NB4 (cell line): Measurements from ENCODE around the gene FANCC.

ENCODE experiments used
- MYC ChIP-seq: IDR thresholded peaks from 2 replicates; pipeline ENCODE4 v1.6.1; 2011; ENCODE audit warnings: low read depth, low read length
- POLR2A ChIP-seq: IDR thresholded peaks from 2 replicates; pipeline ENCODE4 v1.6.1; 2011; ENCODE audit warnings: mild to moderate bottlenecking; ENCODE audit not compliant: insufficient read length; ENCODE audit errors: extremely low read depth
- TF ChIP-seq, protein P1 (sequence below): IDR thresholded peaks from one replicate; pipeline ENCODE4 v1.5.1; 2012; ENCODE audit warnings: low read depth, low read length
- TF ChIP-seq, protein P2 (sequence below): IDR thresholded peaks from 2 replicates; pipeline ENCODE4 v1.6.1; 2011; ENCODE audit warnings: low read depth, low read length

DNA sequence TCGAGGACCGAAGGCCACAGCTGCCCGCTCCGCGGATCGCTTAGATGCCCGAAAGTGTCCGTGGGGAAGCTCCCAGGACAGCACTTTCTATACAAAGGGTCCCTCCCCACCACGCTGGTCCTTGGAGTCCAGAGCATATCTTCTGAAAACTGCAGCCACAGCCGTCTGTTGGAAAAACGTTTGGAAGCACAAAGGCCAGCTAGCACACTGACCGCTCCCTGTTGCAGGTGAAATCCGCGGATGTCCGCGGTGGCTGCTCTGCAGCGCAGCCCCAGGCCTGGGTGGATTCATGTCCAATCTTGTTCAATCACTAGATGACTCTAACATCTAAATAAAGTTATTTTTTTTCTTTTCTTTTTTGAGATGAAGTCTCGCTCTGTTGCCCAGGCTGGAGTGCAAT lies 32.8 kb upstream of the FANCC start:
- TF ChIP-seq, protein P1, sequence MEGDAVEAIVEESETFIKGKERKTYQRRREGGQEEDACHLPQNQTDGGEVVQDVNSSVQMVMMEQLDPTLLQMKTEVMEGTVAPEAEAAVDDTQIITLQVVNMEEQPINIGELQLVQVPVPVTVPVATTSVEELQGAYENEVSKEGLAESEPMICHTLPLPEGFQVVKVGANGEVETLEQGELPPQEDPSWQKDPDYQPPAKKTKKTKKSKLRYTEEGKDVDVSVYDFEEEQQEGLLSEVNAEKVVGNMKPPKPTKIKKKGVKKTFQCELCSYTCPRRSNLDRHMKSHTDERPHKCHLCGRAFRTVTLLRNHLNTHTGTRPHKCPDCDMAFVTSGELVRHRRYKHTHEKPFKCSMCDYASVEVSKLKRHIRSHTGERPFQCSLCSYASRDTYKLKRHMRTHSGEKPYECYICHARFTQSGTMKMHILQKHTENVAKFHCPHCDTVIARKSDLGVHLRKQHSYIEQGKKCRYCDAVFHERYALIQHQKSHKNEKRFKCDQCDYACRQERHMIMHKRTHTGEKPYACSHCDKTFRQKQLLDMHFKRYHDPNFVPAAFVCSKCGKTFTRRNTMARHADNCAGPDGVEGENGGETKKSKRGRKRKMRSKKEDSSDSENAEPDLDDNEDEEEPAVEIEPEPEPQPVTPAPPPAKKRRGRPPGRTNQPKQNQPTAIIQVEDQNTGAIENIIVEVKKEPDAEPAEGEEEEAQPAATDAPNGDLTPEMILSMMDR: no peak
- TF ChIP-seq MYC (no peak), POLR2A (no peak)
- TF ChIP-seq, protein P2, sequence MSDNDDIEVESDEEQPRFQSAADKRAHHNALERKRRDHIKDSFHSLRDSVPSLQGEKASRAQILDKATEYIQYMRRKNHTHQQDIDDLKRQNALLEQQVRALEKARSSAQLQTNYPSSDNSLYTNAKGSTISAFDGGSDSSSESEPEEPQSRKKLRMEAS: no peak
